CD4-positive, CD25-positive, alpha-beta regulatory T cell (primary cell): ENCODE measurements around the gene RTP3. TPM values are rescaled to one million over a fixed set of nuclear protein-coding genes. Genes with fewer than 3 reads are reported as not detected.

ENCODE experiments used
- ATAC-seq, 2 donors: fragments of 150-1000 bp; cut with Tn5 transposase; one replicate each; pipeline ENCODE4 v1.10.0; 2021; ENCODE audit warnings: low read depth in 2 of 2, moderate number of reproducible peaks in 2 of 2, moderate library complexity in 1 of 2
- DNase-seq, 3 donors: peaks; one replicate each; pipeline versions ENCODE4 v3.0.0 to v3.0.0-alpha.2; 2012 to 2022; ENCODE audit warnings: mixed read lengths in 1 of 3
- H3K27ac ChIP-seq: one replicate; pipeline ENCODE4 v1.7.0; 2013; ENCODE audit warnings: mild to moderate bottlenecking, low read length; ENCODE audit not compliant: insufficient read depth, poor library complexity, severe bottlenecking
- H3K27me3 ChIP-seq: one replicate; pipeline ENCODE4 v1.7.0; 2013; ENCODE audit warnings: low read length; ENCODE audit not compliant: control insufficient read depth, insufficient read depth
- H3K36me3 ChIP-seq: one replicate; pipeline ENCODE4 v1.7.0; 2013; ENCODE audit warnings: mild to moderate bottlenecking, low read length, moderate library complexity; ENCODE audit not compliant: control insufficient read depth, insufficient read depth
- H3K4me1 ChIP-seq: 2 replicates; pipeline ENCODE4 v1.7.0; 2013; ENCODE audit warnings: mild to moderate bottlenecking, low read length; ENCODE audit not compliant: insufficient read depth, control insufficient read depth, poor library complexity, severe bottlenecking
- H3K4me3 ChIP-seq: one replicate; pipeline ENCODE4 v1.7.0; 2013; ENCODE audit warnings: low read depth, mild to moderate bottlenecking, low read length, moderate library complexity
- H3K9me3 ChIP-seq, 2 experiments: 1 replicate in 1 of 2; 2 replicates in 1 of 2; pipeline ENCODE4 v1.7.0; 2013; ENCODE audit warnings: low read length in 2 of 2, mild to moderate bottlenecking in 1 of 2, moderate library complexity in 1 of 2; ENCODE audit not compliant: control insufficient read depth in 2 of 2
- H3K27ac Mint-ChIP-seq, 3 donors: one replicate each; pipeline ENCODE4 v1.8.0; 2020 to 2022; ENCODE audit warnings: mild to moderate bottlenecking in 3 of 3, mixed read lengths in 3 of 3, moderate library complexity in 2 of 3
- H3K27me3 Mint-ChIP-seq: one replicate; pipeline ENCODE4 v1.8.0; 2022; ENCODE audit warnings: mild to moderate bottlenecking, mixed read lengths
- H3K36me3 Mint-ChIP-seq: one replicate; pipeline ENCODE4 v1.8.0; 2020; ENCODE audit warnings: mixed read lengths
- H3K4me1 Mint-ChIP-seq, 4 donors: one replicate each; pipeline ENCODE4 v1.8.0; 2020 to 2022; ENCODE audit warnings: mixed read lengths in 4 of 4, mild to moderate bottlenecking in 1 of 4
- H3K4me3 Mint-ChIP-seq, 4 donors: one replicate each; pipeline ENCODE4 v1.8.0; 2020 to 2022; ENCODE audit warnings: mild to moderate bottlenecking in 4 of 4, mixed read lengths in 4 of 4, moderate library complexity in 3 of 4
- H3K9me3 Mint-ChIP-seq, 7 donors: one replicate each; pipeline ENCODE4 v1.8.0; 2020 to 2022; ENCODE audit warnings: mixed read lengths in 7 of 7, mild to moderate bottlenecking in 3 of 7, moderate library complexity in 2 of 7
- polyA plus RNA-seq, 4 donors: library from polyadenylated mRNA; unstranded; fragments of 300-500 nt; fragmentation: Illumina TruSeq; gene quantifications; one replicate each; pipeline ENCODE4 v1.2.3, GENCODE V29; 2021
- total RNA-seq: library from RNA; stranded (reverse); gene quantifications from one replicate; pipeline ENCODE4 v1.2.3, GENCODE V29; 2022

The RTP3 gene
- total and polyA plus RNA-seq, 5 donors from 2014 or later, result not detected

DNA sequence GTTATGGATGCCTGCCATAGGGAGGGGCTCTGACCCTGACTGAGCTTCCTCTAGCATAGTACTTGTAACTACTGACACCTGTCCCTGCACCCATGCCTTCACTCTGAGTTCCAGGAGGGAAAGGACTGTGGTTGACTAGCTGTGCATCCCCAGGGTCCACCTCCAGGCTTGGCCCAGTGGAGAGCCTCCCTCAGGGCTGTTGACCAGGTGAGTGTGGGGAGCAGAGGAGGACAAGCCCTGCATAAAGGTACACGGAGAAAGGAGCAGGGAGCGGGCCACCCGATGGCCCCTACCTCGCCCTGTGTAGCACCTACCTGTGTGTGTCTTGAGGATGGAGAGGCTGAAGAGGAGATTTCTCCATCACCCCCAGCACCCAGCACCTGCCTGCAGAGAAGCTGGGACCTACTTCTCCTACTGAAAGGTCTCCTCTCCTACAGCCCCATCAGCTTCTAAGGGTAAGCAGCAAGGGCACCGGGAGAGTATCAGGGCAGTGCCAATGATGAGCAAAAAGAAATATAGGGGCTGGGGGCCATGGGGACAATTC lies 26.3 kb upstream of the RTP3 start:
- no peaks in the 10 kb centered on the region for H3K36me3 ChIP-seq
- ATAC-seq (no peak), DNase-seq (no peak)
- Mint-ChIP-seq H3K27ac (peak overlapping the region in 1 of 3 donors; percentile 22), H3K27me3 (peaks cover 39% of the 10 kb centered on the region), H3K9me3 (peaks cover 3 to 17% (median 8%) of the 10 kb centered on the region in 7 donors), H3K4me1 (no peaks in the 10 kb centered on the region), H3K4me3 (no peak overlapping the region), H3K36me3 (peaks cover 3% of the 10 kb centered on the region)
- peaks cover 4 to 6% of the 10 kb centered on the region in 2 experiments for H3K9me3 ChIP-seq
- H3K27ac ChIP-seq, result no peak overlapping the region
- H3K4me1 ChIP-seq, result no peaks in the 10 kb centered on the region
- peaks cover 9% of the 10 kb centered on the region for H3K27me3 ChIP-seq
- no peak overlapping the region for H3K4me3 ChIP-seq

DNA sequence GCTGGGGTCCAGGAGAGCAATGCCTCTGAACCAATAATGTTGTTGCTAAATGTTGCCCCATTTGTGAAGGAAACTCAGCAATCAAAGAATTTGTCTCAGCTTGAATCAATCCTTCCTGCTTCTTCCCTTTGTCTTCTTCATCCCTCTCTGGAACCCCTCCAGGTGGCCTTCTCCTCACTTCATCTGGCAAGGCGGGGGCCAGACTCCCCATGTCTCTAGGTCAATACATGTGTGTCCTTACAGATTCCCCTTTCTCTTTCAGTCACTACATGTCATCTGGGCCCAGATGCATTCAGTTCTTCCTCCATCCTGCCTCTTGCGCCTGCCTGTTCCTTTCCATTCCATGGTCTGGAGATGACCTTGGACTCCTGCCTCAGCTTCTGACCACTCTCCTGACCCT lies 25.0 kb upstream of the RTP3 start:
- ATAC-seq (no peak), DNase-seq (no peak)
- Histone ChIP-seq H3K36me3 (no peaks in the 10 kb centered on the region), H3K27ac (no peak overlapping the region), H3K9me3 (peaks cover 4 to 6% of the 10 kb centered on the region in 2 experiments), H3K27me3 (peaks cover 13% of the 10 kb centered on the region), H3K4me1 (no peaks in the 10 kb centered on the region), H3K4me3 (no peak overlapping the region)
- H3K9me3 Mint-ChIP-seq, result peaks cover 3 to 17% (median 8%) of the 10 kb centered on the region in 7 donors
- H3K4me1 Mint-ChIP-seq, result no peaks in the 10 kb centered on the region
- no peak overlapping the region for H3K27ac Mint-ChIP-seq
- peaks cover 41% of the 10 kb centered on the region for H3K27me3 Mint-ChIP-seq
- H3K4me3 Mint-ChIP-seq, result no peak overlapping the region
- peaks cover 3% of the 10 kb centered on the region for H3K36me3 Mint-ChIP-seq

DNA sequence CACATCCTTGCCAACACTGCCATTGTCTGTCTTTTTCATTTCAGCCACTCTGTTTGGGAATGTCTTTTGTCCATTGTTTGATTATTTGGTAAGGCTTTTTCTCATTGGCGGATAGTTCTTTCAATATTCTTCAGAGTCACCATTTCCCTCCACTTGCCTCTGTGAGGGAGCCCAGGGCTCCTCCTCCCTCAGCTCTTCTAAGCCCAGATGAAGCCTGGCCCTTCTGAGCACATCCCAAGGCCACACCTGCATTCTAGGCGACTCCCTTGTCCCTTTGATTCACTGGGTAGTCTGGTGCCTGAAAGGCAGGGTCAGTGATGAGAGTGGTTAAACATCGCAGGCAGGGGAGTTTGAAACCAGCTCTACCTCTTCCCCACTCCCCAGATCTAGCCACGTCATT lies 20.6 kb upstream of the RTP3 start:
- Histone ChIP-seq H3K27ac (no peak overlapping the region), H3K9me3 (peaks cover 4 to 6% of the 10 kb centered on the region in 2 experiments), H3K27me3 (peaks cover 14% of the 10 kb centered on the region), H3K4me3 (no peak overlapping the region), H3K36me3 (no peaks in the 10 kb centered on the region), H3K4me1 (no peaks in the 10 kb centered on the region)
- Mint-ChIP-seq H3K27ac (no peak overlapping the region), H3K27me3 (peaks cover 60% of the 10 kb centered on the region), H3K9me3 (peaks cover 3 to 17% (median 8%) of the 10 kb centered on the region in 7 donors), H3K4me3 (no peak overlapping the region), H3K4me1 (no peaks in the 10 kb centered on the region), H3K36me3 (no peaks in the 10 kb centered on the region)
- DNase-seq, result no peak
- no peak for ATAC-seq

DNA sequence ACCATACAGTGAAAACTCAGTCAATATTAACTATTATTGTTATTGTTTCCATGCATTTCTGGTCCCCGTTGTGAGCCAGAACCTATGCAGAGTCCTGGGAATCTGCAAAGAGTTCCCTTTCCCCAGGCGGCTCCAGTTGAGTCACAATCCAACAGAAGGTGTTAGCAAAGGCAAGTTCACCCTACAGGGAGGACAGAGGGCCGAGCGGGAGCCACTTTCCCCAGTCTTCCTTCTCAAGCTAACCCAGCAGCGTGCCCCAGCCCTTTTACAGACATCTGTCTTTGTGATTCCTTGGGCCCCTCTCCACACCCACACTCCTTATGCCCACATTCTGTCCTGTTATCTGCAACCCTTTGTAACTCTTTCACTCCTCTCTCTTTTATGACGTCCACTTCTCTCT lies 20.0 kb upstream of the RTP3 start:
- no peak overlapping the region for H3K27ac ChIP-seq
- ATAC-seq (no peak), DNase-seq (no peak)
- H3K27me3 Mint-ChIP-seq, result peaks cover 60% of the 10 kb centered on the region
- peaks cover 3 to 17% (median 8%) of the 10 kb centered on the region in 7 donors for H3K9me3 Mint-ChIP-seq
- no peaks in the 10 kb centered on the region for H3K4me1 ChIP-seq
- H3K27ac Mint-ChIP-seq, result no peak overlapping the region
- peaks cover 4 to 6% of the 10 kb centered on the region in 2 experiments for H3K9me3 ChIP-seq
- H3K36me3 Mint-ChIP-seq, result no peaks in the 10 kb centered on the region
- H3K4me1 Mint-ChIP-seq, result no peaks in the 10 kb centered on the region
- no peak overlapping the region for H3K4me3 Mint-ChIP-seq
- no peaks in the 10 kb centered on the region for H3K36me3 ChIP-seq
- peaks cover 14% of the 10 kb centered on the region for H3K27me3 ChIP-seq
- H3K4me3 ChIP-seq, result no peak overlapping the region

DNA sequence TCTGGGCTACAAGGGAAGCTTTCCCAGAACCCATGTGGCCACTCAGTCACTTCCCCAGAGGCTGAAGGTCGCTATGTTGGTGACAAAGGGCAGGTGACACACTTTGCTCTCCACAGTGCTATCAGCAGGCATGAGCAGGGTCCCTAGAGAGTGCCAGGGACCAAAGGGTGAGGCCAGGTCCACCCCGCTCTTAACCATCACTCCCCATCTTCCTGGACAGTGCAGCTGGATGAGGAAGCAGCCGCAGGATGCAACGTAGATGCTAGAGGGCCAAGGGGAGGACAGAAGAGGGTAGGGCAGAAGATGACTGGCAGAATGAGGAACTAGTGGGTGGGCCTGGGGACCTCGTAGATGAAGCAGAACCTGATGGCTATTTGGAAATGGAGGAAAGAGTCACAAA lies 19.4 kb upstream of the RTP3 start:
- H3K9me3 ChIP-seq, result peaks cover 4 to 6% of the 10 kb centered on the region in 2 experiments
- peaks cover 59% of the 10 kb centered on the region for H3K27me3 Mint-ChIP-seq
- H3K36me3 Mint-ChIP-seq, result no peaks in the 10 kb centered on the region
- DNase-seq, result no peak
- H3K9me3 Mint-ChIP-seq, result peaks cover 3 to 17% (median 8%) of the 10 kb centered on the region in 7 donors
- H3K27ac Mint-ChIP-seq, result no peak overlapping the region
- no peak for ATAC-seq
- H3K4me1 ChIP-seq, result no peaks in the 10 kb centered on the region
- no peak overlapping the region for H3K4me3 Mint-ChIP-seq
- H3K27ac ChIP-seq, result no peak overlapping the region
- H3K4me3 ChIP-seq, result no peak overlapping the region
- H3K4me1 Mint-ChIP-seq, result peaks cover 0 to 1% (median 0%) of the 10 kb centered on the region in 4 donors
- H3K36me3 ChIP-seq, result no peaks in the 10 kb centered on the region
- H3K27me3 ChIP-seq, result peaks cover 12% of the 10 kb centered on the region

DNA sequence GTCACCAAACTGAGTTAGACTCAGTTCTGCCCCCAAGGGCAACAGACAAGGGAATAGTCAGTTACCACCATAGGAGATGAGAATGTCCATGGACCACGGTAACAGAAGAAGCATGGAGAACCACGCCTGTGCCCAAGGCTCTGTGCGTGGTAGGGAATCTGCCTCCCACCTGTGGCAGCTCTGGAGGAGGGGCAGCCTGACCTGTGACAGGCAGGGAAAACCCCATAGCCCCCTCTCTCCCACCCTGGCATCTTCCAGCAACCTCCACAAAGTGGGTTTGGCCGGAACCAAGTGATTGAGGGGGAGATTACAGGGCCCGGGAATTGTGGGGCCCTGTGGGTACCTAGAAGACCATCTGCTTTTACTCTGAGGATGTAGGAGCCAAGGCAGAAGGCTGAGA lies 18.8 kb upstream of the RTP3 start:
- Mint-ChIP-seq H3K4me3 (no peak overlapping the region), H3K27ac (no peak overlapping the region), H3K27me3 (peaks cover 53% of the 10 kb centered on the region), H3K4me1 (peaks cover 0 to 1% (median 0%) of the 10 kb centered on the region in 4 donors), H3K9me3 (peaks cover 0 to 16% (median 7%) of the 10 kb centered on the region in 7 donors), H3K36me3 (no peaks in the 10 kb centered on the region)
- H3K27ac ChIP-seq, result no peak overlapping the region
- no peak for ATAC-seq
- peaks cover 4 to 6% of the 10 kb centered on the region in 2 experiments for H3K9me3 ChIP-seq
- no peaks in the 10 kb centered on the region for H3K36me3 ChIP-seq
- no peaks in the 10 kb centered on the region for H3K4me1 ChIP-seq
- DNase-seq, result no peak
- H3K27me3 ChIP-seq, result peaks cover 7% of the 10 kb centered on the region
- H3K4me3 ChIP-seq, result no peak overlapping the region

DNA sequence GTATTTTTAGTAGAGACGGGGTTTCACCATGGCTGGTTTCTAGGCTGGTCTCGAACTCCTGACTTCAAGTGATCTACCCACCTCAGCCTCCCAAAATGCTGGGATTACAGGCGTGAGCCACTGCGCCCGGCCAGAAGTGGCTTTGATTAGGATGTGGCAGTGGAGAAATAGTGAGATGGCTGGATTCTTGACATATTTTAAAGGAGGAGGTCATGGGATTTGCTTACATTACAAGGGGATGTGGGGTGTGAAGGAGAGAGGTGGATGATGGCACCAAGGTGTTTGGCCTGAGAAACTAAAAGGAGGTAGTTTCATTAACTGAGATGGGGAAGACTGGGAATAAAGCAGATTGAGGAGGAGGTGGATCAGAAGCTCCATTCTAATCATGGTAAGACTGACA lies 18.1 kb upstream of the RTP3 start:
- Mint-ChIP-seq H3K27me3 (peaks cover 47% of the 10 kb centered on the region), H3K4me1 (peaks cover 0 to 1% (median 0%) of the 10 kb centered on the region in 4 donors), H3K4me3 (no peak overlapping the region), H3K9me3 (peaks cover 0 to 11% (median 5%) of the 10 kb centered on the region in 7 donors), H3K27ac (no peak overlapping the region), H3K36me3 (no peaks in the 10 kb centered on the region)
- Histone ChIP-seq H3K9me3 (peaks cover 3% of the 10 kb centered on the region in 2 experiments), H3K27ac (no peak overlapping the region), H3K4me3 (no peak overlapping the region), H3K27me3 (peaks cover 7% of the 10 kb centered on the region), H3K4me1 (no peaks in the 10 kb centered on the region), H3K36me3 (no peaks in the 10 kb centered on the region)
- DNase-seq, result no peak
- no peak for ATAC-seq

DNA sequence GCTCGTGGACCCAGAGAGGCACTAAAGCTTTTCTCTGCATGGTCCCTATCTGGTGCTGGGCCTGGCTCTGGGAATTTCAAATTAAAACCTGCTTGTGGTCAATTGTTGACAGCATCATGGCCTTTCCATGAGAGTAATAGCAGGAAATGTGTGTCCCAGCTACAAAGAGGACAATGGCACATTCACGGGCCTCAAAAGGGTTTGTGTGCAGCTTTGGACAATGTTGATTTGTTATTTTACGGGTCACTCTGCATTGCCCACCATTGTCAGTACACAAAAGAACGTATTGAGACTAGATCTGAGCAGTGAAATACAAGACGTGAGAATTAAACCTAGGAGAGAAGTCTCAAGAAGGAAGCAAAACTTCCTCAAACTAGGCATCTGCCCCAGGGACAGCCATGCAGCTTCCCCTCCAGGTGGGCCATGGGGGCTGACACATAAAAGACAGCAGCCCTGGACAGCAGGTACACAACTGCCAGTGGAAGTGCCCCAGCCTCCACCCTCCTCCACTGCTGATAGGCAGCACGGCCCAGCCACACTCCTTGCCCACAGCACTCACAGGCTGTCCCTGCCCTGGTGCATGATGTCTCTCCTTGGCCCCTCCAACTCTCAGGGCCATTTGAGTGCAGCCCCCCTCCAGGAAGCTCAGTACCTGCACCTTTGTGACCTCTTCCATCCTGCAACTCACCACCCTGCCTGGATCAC lies 17.1 kb upstream of the RTP3 start:
- no peaks in the 10 kb centered on the region for H3K36me3 ChIP-seq
- no peak overlapping the region for H3K27ac ChIP-seq
- H3K27ac Mint-ChIP-seq, result no peak overlapping the region
- ATAC-seq, result no peak
- peaks cover 0 to 8% (median 0%) of the 10 kb centered on the region in 7 donors for H3K9me3 Mint-ChIP-seq
- peaks cover 38% of the 10 kb centered on the region for H3K27me3 Mint-ChIP-seq
- DNase-seq, result no peak
- H3K4me3 ChIP-seq, result no peak overlapping the region
- H3K4me1 Mint-ChIP-seq, result peaks cover 0 to 1% (median 0%) of the 10 kb centered on the region in 4 donors
- H3K36me3 Mint-ChIP-seq, result no peaks in the 10 kb centered on the region
- H3K9me3 ChIP-seq, result no peaks in the 10 kb centered on the region
- H3K27me3 ChIP-seq, result peaks cover 7% of the 10 kb centered on the region
- no peak overlapping the region for H3K4me3 Mint-ChIP-seq
- H3K4me1 ChIP-seq, result no peaks in the 10 kb centered on the region
